ENCODE data around the gene AFF3. TPM values are rescaled to one million over a fixed set of nuclear protein-coding genes. Genes with fewer than 3 reads are reported as not detected.

AFF3 gene
- total RNA-seq, 1 experiment from 2014 or later, result 0.05 TPM

DNA sequence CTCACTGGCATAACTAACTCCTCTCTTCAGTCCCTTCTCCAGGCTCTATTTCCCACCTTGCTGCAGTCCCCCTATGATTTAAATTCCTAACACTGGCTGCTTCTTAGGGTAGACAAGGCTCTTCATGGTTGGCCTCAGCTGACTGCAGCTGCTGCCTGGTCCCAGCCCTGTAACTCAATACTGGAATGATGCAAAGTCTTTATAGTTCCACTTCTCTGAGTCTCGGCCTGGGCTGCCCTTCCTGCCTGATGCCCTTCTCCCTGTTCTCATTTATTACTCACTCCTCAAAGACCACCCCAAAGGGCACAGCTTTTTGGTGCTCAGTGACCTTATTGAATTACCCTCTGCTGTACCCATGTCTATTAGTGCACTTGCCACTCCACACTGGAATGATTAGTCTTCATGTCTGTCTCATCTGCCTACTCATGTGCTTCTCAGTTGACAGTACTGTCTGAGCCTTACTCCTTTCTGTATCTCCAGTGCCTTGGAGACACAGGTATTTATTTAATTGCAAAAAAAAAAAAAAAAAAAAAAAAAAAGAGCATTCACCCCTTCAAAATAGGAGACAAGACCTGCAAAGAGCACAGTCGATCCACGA lies 453.1 kb downstream of the AFF3 start:
- intact Hi-C loops (cut with micrococcal nuclease; ENCODE audit: unreplicated experiment), result no loop called here
- DNase-seq, result no peak
- TF ChIP-seq, protein P1, sequence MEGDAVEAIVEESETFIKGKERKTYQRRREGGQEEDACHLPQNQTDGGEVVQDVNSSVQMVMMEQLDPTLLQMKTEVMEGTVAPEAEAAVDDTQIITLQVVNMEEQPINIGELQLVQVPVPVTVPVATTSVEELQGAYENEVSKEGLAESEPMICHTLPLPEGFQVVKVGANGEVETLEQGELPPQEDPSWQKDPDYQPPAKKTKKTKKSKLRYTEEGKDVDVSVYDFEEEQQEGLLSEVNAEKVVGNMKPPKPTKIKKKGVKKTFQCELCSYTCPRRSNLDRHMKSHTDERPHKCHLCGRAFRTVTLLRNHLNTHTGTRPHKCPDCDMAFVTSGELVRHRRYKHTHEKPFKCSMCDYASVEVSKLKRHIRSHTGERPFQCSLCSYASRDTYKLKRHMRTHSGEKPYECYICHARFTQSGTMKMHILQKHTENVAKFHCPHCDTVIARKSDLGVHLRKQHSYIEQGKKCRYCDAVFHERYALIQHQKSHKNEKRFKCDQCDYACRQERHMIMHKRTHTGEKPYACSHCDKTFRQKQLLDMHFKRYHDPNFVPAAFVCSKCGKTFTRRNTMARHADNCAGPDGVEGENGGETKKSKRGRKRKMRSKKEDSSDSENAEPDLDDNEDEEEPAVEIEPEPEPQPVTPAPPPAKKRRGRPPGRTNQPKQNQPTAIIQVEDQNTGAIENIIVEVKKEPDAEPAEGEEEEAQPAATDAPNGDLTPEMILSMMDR (IDR thresholded peaks at IDR 0.05; ENCODE audit: insufficient read depth in 1 of 2, low read depth in 1 of 2, low read length in 1 of 2, severe bottlenecking in 1 of 2, unreplicated experiment in 1 of 2), result no peak
- POLR2A ChIA-PET, result no interaction called here
- H3K36me3 ChIP-seq (ENCODE audit: control insufficient read depth, insufficient read depth, low read length), result no peaks in the 10 kb centered on the region
- Mint-ChIP-seq H3K9me3 (ENCODE audit: unreplicated experiment) (no peaks in the 10 kb centered on the region), H3K27ac (ENCODE audit: unreplicated experiment) (no peak overlapping the region), H3K4me3 (ENCODE audit: unreplicated experiment) (no peak overlapping the region), H3K36me3 (ENCODE audit: insufficient read depth, unreplicated experiment) (no peaks in the 10 kb centered on the region), H3K4me1 (ENCODE audit: low read depth, unreplicated experiment) (no peaks in the 10 kb centered on the region), H3K27me3 (ENCODE audit: insufficient read depth, unreplicated experiment) (peaks cover 13% of the 10 kb centered on the region)
- H3K4me1 ChIP-seq, result no peaks in the 10 kb centered on the region
- no TSS peak for BruUV-seq (replicated peaks)
- H3K4me3 ChIP-seq (ENCODE audit: low read depth, low read length), result no peak overlapping the region
- no peaks in the 10 kb centered on the region for H3K9me3 ChIP-seq
- CTCF ChIA-PET, result interaction anchor here (0.7 kb wide), 1 partner anchor 21 kb away, joined by 8 read pairs; no protein-coding TSS in a partner anchor
- H3K27me3 ChIP-seq (replicated peaks; ENCODE audit: control insufficient read depth, insufficient read depth, low read length), result no peaks in the 10 kb centered on the region

DNA sequence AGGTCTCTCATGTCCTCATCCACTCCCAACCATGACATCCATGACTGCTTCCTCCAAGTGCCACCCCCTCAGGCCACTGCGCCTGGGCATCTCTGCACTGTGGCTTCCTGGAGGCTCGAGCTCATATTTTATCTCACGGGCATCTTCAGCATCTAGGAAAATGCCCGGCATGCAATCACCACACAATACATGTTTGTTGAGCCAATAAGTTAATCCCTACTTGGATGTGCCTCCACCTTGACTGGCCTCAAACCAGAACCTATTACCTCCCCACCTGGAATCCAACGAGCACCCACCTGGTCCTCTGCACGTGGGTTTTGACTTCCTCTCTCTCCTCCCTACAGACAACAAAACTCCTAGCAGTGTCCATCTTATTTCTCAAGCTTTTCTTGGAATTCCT lies 453.7 kb downstream of the AFF3 start:
- Mint-ChIP-seq H3K4me3 (ENCODE audit: unreplicated experiment) (no peak overlapping the region), H3K4me1 (ENCODE audit: low read depth, unreplicated experiment) (no peaks in the 10 kb centered on the region), H3K27ac (ENCODE audit: unreplicated experiment) (no peak overlapping the region), H3K36me3 (ENCODE audit: insufficient read depth, unreplicated experiment) (no peaks in the 10 kb centered on the region), H3K9me3 (ENCODE audit: unreplicated experiment) (no peaks in the 10 kb centered on the region), H3K27me3 (ENCODE audit: insufficient read depth, unreplicated experiment) (peaks cover 11% of the 10 kb centered on the region)
- Histone ChIP-seq H3K27me3 (replicated peaks; ENCODE audit: control insufficient read depth, insufficient read depth, low read length) (no peaks in the 10 kb centered on the region), H3K4me3 (ENCODE audit: low read depth, low read length) (no peak overlapping the region), H3K36me3 (ENCODE audit: control insufficient read depth, insufficient read depth, low read length) (no peaks in the 10 kb centered on the region), H3K4me1 (no peaks in the 10 kb centered on the region), H3K9me3 (no peaks in the 10 kb centered on the region)
- ChIA-PET POLR2A (no interaction called here), CTCF (no interaction called here)
- TF ChIP-seq, protein P1 (IDR thresholded peaks at IDR 0.05; ENCODE audit: insufficient read depth in 1 of 2, low read depth in 1 of 2, low read length in 1 of 2, severe bottlenecking in 1 of 2, unreplicated experiment in 1 of 2), result no peak
- BruUV-seq (replicated peaks), result no TSS peak
- intact Hi-C loops (cut with micrococcal nuclease; ENCODE audit: unreplicated experiment), result no loop called here
- no peak for DNase-seq

- ChIA-PET POLR2A (no interaction called here), CTCF (no interaction called here)
- no peaks in the 10 kb centered on the region for H3K36me3 ChIP-seq (ENCODE audit: control insufficient read depth, insufficient read depth, low read length)
- H3K4me1 ChIP-seq, result no peaks in the 10 kb centered on the region
- H3K27me3 ChIP-seq (replicated peaks; ENCODE audit: control insufficient read depth, insufficient read depth, low read length), result no peaks in the 10 kb centered on the region
- Mint-ChIP-seq H3K9me3 (ENCODE audit: unreplicated experiment) (no peaks in the 10 kb centered on the region), H3K36me3 (ENCODE audit: insufficient read depth, unreplicated experiment) (no peaks in the 10 kb centered on the region), H3K27me3 (ENCODE audit: insufficient read depth, unreplicated experiment) (peaks cover 4% of the 10 kb centered on the region), H3K4me1 (ENCODE audit: low read depth, unreplicated experiment) (no peaks in the 10 kb centered on the region), H3K4me3 (ENCODE audit: unreplicated experiment) (no peak overlapping the region), H3K27ac (ENCODE audit: unreplicated experiment) (no peak overlapping the region)
- DNase-seq, result no peak
- no peak overlapping the region for H3K4me3 ChIP-seq (ENCODE audit: low read depth, low read length)
- intact Hi-C loops (cut with micrococcal nuclease; ENCODE audit: unreplicated experiment), result no loop called here
- H3K9me3 ChIP-seq, result no peaks in the 10 kb centered on the region
- BruUV-seq (replicated peaks), result no TSS peak
- TF ChIP-seq, protein P1 (IDR thresholded peaks at IDR 0.05; ENCODE audit: insufficient read depth in 1 of 2, low read depth in 1 of 2, low read length in 1 of 2, severe bottlenecking in 1 of 2, unreplicated experiment in 1 of 2), result no peak
Measured at GRCh38 chr2:99682275-99683060, 459.9 kb downstream of the AFF3 start.
